ENCODE measurements around the gene MAP4K1.

MAP4K1 gene

DNA sequence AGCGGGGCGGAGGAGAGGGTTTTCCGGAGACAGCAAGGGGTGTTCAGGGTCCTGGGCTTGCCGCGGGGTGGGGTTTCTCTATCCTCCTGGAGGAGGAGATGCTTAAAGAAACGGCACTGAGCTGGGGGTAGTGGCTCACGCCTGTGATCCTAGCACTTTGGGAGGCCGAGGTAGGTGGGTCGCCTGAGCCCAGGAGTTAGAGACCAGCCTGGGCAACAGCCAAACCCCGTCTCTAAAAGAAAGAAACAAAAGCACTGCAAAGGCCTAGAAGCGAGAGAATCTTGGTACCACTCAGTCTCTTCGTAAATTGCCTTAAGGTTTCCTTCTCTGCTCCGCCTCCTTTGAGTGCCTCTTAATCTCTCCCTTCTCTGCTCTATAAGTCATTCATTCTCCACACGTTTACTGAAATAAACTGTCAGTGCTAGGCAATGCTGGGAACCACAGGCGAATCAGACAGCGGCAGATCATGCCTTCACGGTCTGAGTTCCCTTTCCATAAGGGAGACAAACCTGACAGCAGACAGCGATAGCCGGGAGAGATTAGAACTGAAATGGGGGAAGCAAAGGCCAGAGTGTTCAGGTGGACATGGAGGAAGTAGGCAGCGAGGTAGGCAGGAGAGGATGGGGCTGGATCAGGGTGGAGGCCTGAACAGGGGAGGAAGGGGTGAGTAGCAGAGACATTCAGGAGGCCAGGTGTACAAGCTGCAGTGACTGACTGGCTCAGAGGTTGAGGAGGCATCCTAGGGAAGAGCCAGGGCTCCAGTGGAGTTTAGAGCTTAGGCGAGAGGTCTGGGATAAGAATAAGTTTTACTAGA lies 1.8 kb upstream of the MAP4K1 start (continued):
- TF ChIP-seq ZNF416 (tag by site-specific recombination; IDR thresholded peaks at IDR 0.05) (no peak), ZNF660 (tag by site-specific recombination; IDR thresholded peaks at IDR 0.05) (0 out of 2 replicates have a peak, but pooled peaks have one; percentile 71), KLF9 (tag by site-specific recombination; IDR thresholded peaks at IDR 0.05; ENCODE audit: low read depth) (no peak), GFI1B (tag by site-specific recombination; IDR thresholded peaks at IDR 0.05) (no peak), ZNF837 (tag by site-specific recombination; IDR thresholded peaks at IDR 0.05) (no peak), ZNF426 (tag by site-specific recombination; IDR thresholded peaks at IDR 0.05) (no peak), ZNF747 (tag by site-specific recombination; IDR thresholded peaks at IDR 0.05) (0 out of 2 replicates have a peak, but pooled peaks have one; percentile 22), ZBTB17 (tag by site-specific recombination; IDR thresholded peaks at IDR 0.05) (peak; percentile 89), HOXD13 (CRISPR knock-in tag; IDR thresholded peaks at IDR 0.05; ENCODE audit: borderline replicate concordance) (no peak)

DNA sequence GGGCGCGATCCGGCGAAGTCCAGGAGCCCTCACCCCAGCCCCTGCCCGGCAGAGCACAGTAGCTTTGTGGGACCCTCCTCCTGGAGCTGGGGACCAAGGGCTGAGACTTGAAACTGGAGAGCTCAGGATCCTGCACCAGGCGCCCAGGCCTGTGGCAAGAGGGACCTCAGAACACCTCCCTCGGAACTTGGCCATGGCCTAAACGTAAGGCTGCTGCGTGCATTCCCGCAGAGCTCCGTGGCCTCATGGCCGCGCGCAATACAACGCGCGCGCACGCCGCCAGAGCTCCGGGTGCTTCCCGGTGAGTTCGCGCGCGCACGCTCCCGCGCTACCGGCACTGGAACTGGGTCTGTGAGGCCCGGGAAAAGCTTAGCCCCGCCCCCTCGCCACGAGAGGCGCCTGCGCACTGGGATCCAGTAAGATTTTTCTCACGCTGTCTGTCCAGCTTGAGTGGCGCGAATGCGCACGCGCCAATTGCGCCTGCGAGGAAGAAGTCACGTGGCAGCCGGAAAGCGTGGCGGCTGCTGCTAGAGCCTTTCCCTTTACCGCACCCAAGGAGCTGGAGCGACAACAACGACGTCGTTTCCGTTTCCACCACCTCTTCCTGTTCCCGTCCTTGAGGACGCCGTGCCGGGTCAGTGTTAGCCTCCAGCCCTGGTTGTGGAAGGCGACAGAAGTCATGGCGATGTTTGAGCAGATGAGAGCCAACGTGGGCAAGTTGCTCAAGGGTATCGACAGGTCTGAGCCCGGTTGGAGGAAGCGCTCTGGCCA lies 1.0 kb upstream of the MAP4K1 start, which contains the start of gene EIF3K:
Gene EIF3K (plus strand): TSS at position 599 of the 771 bp plus-strand sequence. CDS start 81 bp downstream, at position 680.
- peaks cover 16% of the 10 kb centered on the region for H3K4me1 ChIP-seq (ENCODE audit: control insufficient read depth, insufficient read depth, low read length)
- no peaks in the 10 kb centered on the region for H3K9me3 ChIP-seq (ENCODE audit: control insufficient read depth, insufficient read depth, low read depth, low read length)
- CTCF ChIA-PET: interaction anchor here (0.6 to 5.1 kb wide), 14 partner anchors 10 to 385 kb away, joined by 3 to 61 read pairs (median 3); partner anchors contain the start of genes FAM98C, MRPS12 and SARS2
- H3K4me3 ChIP-seq (ENCODE audit: low read depth, low read length): peak within 1 kb of the TSS; percentile 65
- POLR2A ChIA-PET: interaction anchor here (0.6 to 4.4 kb wide), 53 partner anchors 9 to 1684 kb away, joined by 3 to 84 read pairs (median 6); partner anchors contain the start of genes ACTN4, ECH1, FAM98C and GGN
- peaks cover 31 to 32% of the 10 kb centered on the region in 2 experiments for H3K36me3 ChIP-seq (ENCODE audit: control insufficient read depth in 2 of 2, insufficient read depth in 1 of 2, low read length in 2 of 2)
- peak within 1 kb of the TSS; percentile 94 for H3K27ac ChIP-seq (ENCODE audit: extremely low read depth, low read depth, low read length)
- TF ChIP-seq ZNF776 (tag by site-specific recombination; IDR thresholded peaks at IDR 0.05; ENCODE audit: borderline replicate concordance) (no peak), ZNF174 (tag by site-specific recombination; IDR thresholded peaks at IDR 0.05) (no peak), ZBTB7A (tag by site-specific recombination; IDR thresholded peaks at IDR 0.05; ENCODE audit: low read depth) (0 out of 2 replicates have a peak, but pooled peaks have one; percentile 12), ZNF433 (tag by site-specific recombination; IDR thresholded peaks at IDR 0.05; ENCODE audit: low read depth) (no peak), MZF1 (tag by site-specific recombination; IDR thresholded peaks at IDR 0.05; ENCODE audit: borderline replicate concordance) (no peak), ZNF292 (tag by site-specific recombination; IDR thresholded peaks at IDR 0.05; ENCODE audit: borderline replicate concordance, low read depth) (no peak), ZFP69B (tag by site-specific recombination; IDR thresholded peaks at IDR 0.05) (peak; percentile 77), ZNF221 (tag by site-specific recombination; IDR thresholded peaks at IDR 0.05; ENCODE audit: borderline replicate concordance) (no peak), ZNF585B (tag by site-specific recombination; IDR thresholded peaks at IDR 0.05) (no peak), ZBTB20 (tag by site-specific recombination; IDR thresholded peaks at IDR 0.05) (no peak; the same call in none of the 2 replicates), ZNF571 (tag by site-specific recombination; IDR thresholded peaks at IDR 0.05) (no peak), ZNF48 (tag by site-specific recombination; IDR thresholded peaks at IDR 0.05) (no peak), ZNF248 (tag by site-specific recombination; IDR thresholded peaks at IDR 0.05) (no peak), MYNN (tag by site-specific recombination; IDR thresholded peaks at IDR 0.05; ENCODE audit: borderline replicate concordance) (no peak), ZNF610 (tag by site-specific recombination; IDR thresholded peaks at IDR 0.05; ENCODE audit: borderline replicate concordance) (no peak; the same call in 1 of the 2 replicates), ZNF624 (tag by site-specific recombination; IDR thresholded peaks at IDR 0.05) (no peak), ZNF792 (tag by site-specific recombination; IDR thresholded peaks at IDR 0.05) (no peak)
- TF ChIP-seq, protein P1, sequence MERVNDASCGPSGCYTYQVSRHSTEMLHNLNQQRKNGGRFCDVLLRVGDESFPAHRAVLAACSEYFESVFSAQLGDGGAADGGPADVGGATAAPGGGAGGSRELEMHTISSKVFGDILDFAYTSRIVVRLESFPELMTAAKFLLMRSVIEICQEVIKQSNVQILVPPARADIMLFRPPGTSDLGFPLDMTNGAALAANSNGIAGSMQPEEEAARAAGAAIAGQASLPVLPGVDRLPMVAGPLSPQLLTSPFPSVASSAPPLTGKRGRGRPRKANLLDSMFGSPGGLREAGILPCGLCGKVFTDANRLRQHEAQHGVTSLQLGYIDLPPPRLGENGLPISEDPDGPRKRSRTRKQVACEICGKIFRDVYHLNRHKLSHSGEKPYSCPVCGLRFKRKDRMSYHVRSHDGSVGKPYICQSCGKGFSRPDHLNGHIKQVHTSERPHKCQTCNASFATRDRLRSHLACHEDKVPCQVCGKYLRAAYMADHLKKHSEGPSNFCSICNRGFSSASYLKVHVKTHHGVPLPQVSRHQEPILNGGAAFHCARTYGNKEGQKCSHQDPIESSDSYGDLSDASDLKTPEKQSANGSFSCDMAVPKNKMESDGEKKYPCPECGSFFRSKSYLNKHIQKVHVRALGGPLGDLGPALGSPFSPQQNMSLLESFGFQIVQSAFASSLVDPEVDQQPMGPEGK (tag by site-specific recombination; IDR thresholded peaks at IDR 0.05): peak; percentile 11; the same call in 1 of the 2 replicates
- TF ChIP-seq, protein P2, sequence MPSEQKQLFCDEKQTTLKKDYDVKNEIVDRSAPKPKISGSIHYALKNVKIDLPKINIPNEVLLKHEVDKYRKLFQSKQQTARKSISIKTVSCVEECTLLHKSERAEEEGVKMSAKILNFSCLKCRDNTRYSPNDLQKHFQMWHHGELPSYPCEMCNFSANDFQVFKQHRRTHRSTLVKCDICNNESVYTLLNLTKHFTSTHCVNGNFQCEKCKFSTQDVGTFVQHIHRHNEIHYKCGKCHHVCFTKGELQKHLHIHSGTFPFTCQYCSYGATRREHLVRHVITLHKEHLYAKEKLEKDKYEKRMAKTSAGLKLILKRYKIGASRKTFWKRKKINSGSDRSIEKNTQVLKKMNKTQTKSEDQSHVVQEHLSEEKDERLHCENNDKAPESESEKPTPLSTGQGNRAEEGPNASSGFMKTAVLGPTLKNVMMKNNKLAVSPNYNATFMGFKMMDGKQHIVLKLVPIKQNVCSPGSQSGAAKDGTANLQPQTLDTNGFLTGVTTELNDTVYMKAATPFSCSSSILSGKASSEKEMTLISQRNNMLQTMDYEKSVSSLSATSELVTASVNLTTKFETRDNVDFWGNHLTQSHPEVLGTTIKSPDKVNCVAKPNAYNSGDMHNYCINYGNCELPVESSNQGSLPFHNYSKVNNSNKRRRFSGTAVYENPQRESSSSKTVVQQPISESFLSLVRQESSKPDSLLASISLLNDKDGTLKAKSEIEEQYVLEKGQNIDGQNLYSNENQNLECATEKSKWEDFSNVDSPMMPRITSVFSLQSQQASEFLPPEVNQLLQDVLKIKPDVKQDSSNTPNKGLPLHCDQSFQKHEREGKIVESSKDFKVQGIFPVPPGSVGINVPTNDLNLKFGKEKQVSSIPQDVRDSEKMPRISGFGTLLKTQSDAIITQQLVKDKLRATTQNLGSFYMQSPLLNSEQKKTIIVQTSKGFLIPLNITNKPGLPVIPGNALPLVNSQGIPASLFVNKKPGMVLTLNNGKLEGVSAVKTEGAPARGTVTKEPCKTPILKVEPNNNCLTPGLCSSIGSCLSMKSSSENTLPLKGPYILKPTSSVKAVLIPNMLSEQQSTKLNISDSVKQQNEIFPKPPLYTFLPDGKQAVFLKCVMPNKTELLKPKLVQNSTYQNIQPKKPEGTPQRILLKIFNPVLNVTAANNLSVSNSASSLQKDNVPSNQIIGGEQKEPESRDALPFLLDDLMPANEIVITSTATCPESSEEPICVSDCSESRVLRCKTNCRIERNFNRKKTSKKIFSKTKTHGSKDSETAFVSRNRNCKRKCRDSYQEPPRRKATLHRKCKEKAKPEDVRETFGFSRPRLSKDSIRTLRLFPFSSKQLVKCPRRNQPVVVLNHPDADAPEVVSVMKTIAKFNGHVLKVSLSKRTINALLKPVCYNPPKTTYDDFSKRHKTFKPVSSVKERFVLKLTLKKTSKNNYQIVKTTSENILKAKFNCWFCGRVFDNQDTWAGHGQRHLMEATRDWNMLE (tag by site-specific recombination; conservative IDR thresholded peaks at IDR 0.05; ENCODE audit: low read depth): peak; percentile 99
